GM18873 (cell line): ENCODE measurements around the gene IL26.
"Not testable (repeated sequence)": the region's sequence is repeated elsewhere in the genome, so short reads cannot be mapped to it uniquely, and the experiment has no call there.

Experiments used
- ATAC-seq: cut with Tn5 transposase; IDR thresholded peaks from one replicate; pipeline ENCODE4 v1.9.1; 2021; ENCODE audit warnings: mild to moderate bottlenecking, moderate library complexity, moderate number of reproducible peaks; ENCODE audit not compliant: unreplicated experiment, low FRiP score

IL26 gene

GRCh38 chr12:68240975-68241374 is 15.4 kb upstream of the IL26 start:
- peak; percentile 96 for ATAC-seq

- ATAC-seq: no peak
Measured at GRCh38 chr12:68240079-68240478, 14.5 kb upstream of the IL26 start.

DNA sequence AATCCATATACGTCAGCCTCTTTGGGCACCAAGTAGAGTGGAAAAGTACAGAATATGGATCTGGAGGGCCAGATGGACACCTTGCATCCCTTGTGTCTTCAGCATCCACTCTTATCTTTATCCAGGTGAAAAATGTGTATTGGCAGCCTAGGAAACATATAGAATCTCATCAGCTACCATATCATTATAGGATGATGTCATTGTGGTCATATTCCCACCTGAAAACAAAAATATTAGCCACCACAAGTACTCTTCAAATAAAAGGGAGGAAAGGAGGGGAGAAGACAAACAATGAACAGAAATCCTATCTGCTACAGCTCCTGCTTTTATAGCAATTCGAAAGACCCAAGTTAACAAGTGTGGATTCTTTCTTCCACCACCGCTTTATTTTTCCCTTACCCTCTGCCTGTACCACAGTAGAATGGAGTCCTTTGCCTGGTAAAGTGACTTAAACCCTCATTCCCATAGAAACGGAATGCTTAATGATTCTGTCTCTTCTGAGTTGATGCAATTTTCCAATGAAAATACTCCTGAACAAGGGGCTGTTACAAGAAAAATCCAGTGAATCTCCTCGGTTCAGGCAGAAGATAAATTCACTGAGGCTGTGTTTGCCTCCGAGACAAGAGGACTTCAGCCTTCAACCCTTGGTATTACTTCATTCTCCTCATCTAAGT is 13.8 kb upstream of the IL26 start:
- ATAC-seq: no peak

DNA sequence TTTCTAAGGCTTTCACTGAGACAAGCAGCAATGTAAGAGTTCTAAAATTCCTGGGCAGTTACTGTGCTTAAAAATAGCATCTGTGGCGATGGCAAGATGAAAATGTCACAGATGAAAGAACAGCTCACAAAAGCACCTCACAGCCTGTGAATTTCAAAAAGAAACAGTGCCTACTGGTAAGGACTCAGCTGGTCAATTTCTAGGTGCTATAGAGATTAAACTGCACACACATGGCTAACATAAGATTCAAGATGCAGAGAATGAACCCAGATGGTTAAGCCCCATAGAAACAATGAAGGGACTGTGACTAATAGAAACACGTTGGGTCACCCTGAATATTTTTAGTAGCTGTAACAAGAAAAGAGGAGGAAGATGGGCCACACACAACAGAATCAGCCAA is 12.0 kb upstream of the IL26 start:
- ATAC-seq: no peak

DNA sequence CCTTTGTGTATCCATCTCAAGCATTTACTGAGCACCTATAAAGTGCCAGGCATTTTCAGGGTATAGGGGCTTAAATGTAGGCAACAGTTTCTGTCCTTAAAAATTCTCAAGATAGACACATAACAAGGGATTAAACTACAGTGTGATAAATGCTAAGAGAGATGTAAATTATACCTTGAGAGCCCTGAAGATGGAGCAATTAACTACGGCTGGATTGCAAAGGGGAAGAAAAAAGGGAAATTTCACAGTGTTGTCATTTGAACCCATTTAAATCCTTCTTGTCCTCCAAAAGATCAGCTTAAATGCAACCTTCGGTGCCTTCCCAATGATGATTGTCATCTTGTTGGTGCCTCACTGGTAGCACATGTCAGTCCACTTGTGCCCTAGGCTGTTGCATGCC is 11.5 kb upstream of the IL26 start:
- ATAC-seq: no peak

GRCh38 chr12:68236421-68237059 is 10.9 kb upstream of the IL26 start:
- peak; percentile 65 for ATAC-seq

DNA sequence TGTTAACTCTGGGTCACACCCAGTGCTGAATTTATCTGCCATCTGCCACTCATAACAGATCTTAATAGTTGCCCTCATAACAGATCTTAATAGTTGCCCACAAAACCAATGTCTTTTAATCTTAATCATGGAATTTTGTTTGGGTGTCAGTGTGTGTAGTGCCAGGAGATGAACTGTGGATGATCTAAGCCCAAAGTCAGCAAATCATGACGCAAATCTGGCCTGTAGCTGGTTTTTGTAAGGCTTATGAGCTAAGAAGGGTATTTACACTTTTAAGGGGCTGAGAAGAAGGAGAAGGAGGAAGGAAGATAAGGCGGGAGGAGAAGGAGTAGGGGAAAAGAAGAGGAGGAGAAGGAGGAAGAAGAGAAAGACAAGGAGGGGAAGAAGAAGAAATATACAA is 10.0 kb upstream of the IL26 start:
- ATAC-seq: no peak

DNA sequence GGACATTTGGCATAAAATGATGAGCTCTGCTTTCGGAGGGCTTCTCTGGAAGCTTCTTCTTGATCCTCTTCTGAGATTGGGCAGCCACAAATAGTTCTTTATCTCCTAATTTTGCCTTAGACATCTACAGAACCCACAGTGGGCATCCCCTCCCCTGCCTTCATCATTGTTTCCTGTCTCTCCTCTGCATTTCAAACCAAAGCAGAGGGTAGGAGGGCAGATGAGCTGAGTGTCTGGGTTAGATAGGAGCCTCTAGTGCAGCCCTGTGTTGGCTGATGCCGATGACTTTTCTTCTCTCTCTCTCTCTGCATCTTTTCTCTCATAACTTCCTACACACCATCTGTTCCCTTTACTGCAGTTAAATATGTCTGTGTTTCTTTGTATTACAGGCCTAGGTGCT is 8.5 kb upstream of the IL26 start:
- no peak for ATAC-seq

DNA sequence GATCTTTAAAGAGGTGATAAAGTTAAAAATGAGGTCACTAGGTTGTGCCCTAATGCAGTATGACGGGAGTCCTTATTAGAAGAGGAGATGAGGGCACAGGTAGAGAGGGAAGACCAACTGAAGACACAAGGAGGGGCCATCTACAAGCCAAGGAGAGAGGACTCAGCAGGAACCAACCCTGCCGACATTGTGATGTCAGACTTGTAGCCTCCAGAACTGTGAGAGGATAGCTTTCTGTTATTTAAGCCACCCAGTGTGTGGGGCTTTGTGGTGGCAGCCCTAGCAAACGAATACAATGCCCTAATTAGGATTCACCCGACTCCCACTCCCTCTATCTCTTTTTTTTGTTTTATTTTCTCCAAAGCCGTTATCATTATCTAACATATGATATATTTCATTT is 7.9 kb upstream of the IL26 start:
- ATAC-seq: no peak

DNA sequence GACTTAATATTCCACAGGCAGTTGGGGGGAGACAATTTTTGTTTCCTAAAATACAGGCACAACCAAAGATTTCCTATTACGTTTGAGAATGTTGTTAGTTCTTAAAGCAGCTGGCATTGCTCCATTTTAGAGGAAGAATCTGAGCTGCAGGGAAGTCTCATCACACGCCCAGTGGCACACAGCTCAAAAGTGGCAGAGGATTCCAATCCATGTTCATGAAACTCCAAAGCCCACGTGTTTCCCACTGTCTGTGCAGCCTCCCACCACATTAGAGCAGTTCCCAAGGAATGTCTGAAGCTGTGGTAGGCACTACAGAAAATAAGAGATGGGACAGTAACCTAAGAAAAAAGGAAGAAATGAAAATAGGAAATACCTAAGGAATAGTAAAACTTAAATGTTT is 6.1 kb upstream of the IL26 start:
- no peak for ATAC-seq

GRCh38 chr12:68231229-68231628 is 5.6 kb upstream of the IL26 start:
- no peak for ATAC-seq

DNA sequence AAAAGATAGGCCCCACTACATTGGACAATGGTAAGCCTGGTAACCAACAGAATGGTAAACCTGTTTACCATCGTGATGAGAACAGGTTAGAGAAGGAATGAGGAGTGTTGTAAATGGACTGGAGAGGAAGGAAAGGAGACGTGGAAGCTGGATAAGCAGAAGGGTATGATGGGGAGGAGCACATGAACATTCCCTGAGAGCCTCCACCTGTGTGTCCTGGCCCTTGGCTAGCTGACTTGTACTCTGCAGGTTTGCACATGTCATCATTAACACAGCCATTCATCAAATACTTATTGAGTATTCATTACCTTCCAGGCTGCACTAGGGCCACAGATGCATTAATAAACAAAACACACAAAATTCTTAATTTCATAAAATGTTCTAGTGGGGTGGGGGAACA is 4.3 kb upstream of the IL26 start:
- ATAC-seq: no peak

DNA sequence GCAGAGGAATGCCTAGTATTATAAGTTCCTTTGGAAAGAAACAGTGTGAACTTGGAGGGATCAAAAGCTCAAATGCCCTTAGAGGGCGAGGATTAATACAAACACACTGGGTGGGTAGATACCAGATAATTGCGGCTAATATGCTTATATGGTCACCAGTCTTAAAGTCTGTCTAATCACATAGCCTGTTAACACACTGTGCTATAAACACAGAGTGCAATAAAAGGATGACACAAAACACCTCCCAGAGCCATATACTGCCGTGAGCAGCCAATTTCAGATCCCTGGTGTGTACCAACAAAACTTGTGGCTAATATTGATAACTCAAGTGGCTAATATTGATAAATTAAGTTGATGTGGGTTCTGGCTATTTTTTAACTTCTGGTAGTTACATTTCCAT is 1.7 kb upstream of the IL26 start:
- ATAC-seq: no peak

- no peak for ATAC-seq
Measured at GRCh38 chr12:68224613-68225285, 861 bp downstream of the IL26 start.

DNA sequence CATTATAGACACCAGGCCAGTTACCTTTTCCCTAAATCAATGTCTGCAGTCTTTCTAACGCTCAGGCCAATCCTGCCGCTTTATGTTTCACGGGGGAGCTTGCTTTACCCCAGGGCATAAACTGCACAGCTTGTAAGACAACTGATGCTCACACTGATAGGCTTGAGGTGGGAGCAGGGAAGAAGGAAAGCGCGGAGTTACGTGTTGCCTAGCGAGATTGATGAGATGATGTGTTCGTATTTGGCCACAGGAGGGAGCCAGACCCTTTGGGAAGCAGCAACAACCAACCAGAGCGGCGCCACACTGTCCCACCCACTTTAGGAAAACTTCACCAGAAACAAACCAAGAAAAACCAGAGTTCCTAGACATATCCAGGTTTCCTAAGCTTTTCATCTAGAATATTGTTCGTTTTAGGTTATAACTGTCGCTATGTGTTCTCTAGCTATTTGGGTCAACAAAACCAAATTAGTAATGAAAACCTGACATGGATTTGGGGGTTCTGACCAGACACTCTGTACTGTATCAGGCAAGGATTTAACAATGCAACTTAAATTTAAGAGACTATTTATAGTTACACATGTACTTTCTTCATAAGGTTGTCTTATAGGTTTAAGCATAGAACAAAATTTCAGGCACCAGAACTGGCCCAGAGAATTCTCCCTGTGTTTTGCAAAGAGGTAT is 2.4 kb downstream of the IL26 start:
- peak; percentile 81 for ATAC-seq

DNA sequence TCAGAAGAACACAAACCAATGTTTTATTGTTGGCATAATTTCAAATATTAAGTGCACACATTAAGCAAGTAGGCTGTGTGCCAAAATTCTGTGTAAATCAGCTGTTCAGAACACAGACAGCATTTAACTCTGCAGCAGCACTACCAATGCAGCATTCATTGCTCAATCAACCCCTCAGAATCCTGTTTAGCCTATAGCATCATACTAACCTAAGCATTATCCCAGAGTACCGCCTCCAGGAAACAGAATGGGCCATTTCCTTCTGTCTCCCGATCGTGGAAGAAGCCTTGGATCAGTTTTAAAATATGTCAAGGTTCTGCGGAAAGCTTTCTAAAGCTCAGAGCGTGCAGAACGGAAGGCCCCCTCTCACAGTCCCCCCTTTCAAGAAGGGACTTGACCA is 3.3 kb downstream of the IL26 start:
- no peak for ATAC-seq

- ATAC-seq: no peak
Measured at GRCh38 chr12:68221497-68221896, 4.1 kb downstream of the IL26 start.

DNA sequence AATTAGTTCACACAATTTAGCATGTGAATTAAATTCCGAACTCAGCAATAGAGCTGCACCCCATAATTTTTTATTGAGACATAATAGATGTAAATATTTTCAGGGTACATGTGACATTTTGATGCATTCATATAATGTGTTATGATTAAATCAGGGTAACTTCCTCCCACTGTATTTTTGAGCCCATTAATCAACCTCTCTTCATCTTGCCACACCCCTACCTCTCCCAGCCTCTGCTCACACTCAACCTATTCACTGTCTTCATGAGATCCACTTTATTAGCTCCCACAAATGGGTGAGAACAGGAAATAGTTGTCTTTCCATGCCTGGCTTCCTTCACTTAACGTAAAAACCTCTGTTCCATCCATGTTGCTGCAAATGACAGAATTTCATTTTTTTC is 14.7 kb downstream of the IL26 start:
- no peak for ATAC-seq

DNA sequence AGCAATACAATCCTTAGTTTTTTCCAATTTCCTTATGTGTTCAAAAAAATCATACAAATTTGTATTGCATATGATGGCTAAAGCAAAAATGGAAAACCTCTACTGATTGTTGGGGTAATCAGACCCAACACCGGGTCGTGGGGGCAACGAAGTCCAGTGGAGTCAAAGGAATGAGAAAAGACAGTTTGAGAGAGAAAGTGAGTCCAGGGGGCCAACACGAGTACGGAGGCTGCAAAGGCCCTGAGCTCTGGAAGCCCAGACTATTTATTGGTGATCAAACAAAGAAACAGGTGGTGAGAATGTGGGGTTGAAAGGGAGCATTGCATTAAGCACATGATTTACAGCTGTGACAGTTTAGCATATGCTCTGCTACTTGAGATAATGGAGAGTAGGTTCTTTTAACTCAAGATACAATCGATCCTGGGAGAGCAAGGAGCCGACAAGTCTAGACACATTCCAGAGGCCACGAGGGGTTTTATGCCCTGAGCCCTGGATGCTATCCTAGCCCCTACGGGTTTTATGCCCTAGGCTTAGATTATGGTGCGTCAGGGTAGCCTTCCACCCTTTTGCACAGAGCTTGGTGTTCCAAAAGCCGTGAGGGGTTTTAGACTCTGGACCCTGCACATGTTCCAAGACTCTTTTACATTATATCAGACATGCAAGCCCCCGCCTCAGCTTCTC is 16.4 kb downstream of the IL26 start:
- not testable (repeated sequence) for ATAC-seq

- ATAC-seq: no peak
Measured at GRCh38 chr12:68207276-68207675, 18.3 kb downstream of the IL26 start.

DNA sequence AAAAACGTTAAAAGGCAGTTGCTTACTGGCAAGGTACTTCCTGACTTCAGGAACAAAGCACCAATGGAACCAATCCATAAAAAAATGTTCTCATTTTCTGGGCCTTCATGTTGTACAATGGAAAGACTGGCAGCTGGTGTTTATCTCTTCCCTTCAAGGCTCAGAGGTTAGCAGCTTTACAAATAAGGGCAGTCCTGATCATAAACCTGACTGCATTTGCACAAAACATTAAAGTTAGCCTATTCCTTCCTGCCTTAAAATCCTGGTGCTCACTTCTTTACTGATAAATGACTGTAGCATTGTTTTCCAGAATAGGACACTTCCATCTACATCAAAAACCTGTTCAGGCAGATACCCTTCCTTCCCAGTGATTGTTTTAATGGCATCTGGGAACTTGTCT is 19.2 kb downstream of the IL26 start:
- ATAC-seq: no peak
